Upper lobe of left lung (tissue), 4 donors: ENCODE measurements around the gene LRRFIP1.

Experiments
- EP300 ChIP-seq, 4 donors: sonication (generic); formaldehyde crosslinking; IDR thresholded peaks; one replicate each; pipeline ENCODE4 v1.5.1; 2017; ENCODE audit warnings: antibody characterized with exemption in 4 of 4, control low read depth in 2 of 4
- POLR2AphosphoS5 ChIP-seq, 2 donors: sonication (generic); formaldehyde crosslinking; IDR thresholded peaks; one replicate each; pipeline ENCODE4 v1.5.1; 2017; ENCODE audit warnings: antibody characterized with exemption in 2 of 2
- TF ChIP-seq, protein P1 (sequence below), 6 experiments: fragments of 450-650 bp in 4 of 6; fragments of 200-600 bp in 2 of 6; sonication (generic) in 2 of 6; IDR thresholded peaks; one replicate each; pipeline ENCODE4 v1.5.1; 2016 to 2019; ENCODE audit warnings: antibody characterized with exemption in 6 of 6

DNA sequence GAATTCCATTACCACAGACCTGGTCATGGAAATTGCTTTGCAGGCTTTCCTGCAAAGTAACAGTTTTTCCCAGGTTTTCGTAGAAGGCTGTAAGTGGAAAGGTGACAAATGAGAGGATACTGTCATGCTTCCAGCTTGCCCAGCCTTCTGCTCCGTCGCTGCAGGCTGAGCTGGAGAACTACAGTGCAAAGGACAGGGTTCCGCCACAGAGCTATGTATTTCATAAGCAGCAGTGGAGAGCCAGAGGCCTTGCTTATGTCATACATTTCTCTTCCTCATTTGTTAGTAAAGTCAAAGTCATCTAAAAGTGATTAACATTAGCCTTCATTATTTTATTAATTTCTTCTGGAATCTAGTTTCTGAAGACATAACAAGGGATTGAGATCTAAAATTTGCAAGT is 98.3 kb downstream of the LRRFIP1 start:
- TF ChIP-seq, protein P1, sequence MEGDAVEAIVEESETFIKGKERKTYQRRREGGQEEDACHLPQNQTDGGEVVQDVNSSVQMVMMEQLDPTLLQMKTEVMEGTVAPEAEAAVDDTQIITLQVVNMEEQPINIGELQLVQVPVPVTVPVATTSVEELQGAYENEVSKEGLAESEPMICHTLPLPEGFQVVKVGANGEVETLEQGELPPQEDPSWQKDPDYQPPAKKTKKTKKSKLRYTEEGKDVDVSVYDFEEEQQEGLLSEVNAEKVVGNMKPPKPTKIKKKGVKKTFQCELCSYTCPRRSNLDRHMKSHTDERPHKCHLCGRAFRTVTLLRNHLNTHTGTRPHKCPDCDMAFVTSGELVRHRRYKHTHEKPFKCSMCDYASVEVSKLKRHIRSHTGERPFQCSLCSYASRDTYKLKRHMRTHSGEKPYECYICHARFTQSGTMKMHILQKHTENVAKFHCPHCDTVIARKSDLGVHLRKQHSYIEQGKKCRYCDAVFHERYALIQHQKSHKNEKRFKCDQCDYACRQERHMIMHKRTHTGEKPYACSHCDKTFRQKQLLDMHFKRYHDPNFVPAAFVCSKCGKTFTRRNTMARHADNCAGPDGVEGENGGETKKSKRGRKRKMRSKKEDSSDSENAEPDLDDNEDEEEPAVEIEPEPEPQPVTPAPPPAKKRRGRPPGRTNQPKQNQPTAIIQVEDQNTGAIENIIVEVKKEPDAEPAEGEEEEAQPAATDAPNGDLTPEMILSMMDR (IDR thresholded peaks at IDR 0.05), result no peak
- TF ChIP-seq POLR2AphosphoS5 (IDR thresholded peaks at IDR 0.05) (no peak), EP300 (IDR thresholded peaks at IDR 0.05) (no peak)
